SKM-1 (cell line): ENCODE results near the gene TMF1.
A peak's percentile ranks its signal among the peaks of the same experiment; 100 is the strongest.

ENCODE experiments used
- DNase-seq: peaks from one replicate; lab custom pipeline; 2025; ENCODE audit not compliant: unreplicated experiment; lab: John Stamatoyannopoulos, UW

Gene TMF1

GRCh38 chr3:69014022-69014580, 38.0 kb downstream of the TMF1 start:
- no peak for DNase-seq

- peak; percentile 28 for DNase-seq
Measured at GRCh38 chr3:69013253-69014021, 38.7 kb downstream of the TMF1 start, which contains the start of gene EOGT. Gene EOGT (minus strand): TSS chr3:69013684. CDS start chr3:69009846, 3,838 bp downstream.

- no peak for DNase-seq
Measured at GRCh38 chr3:69012800-69013252, 39.3 kb downstream of the TMF1 start.

- no peak for DNase-seq
Measured at GRCh38 chr3:69012100-69012799, 39.9 kb downstream of the TMF1 start.

GRCh38 chr3:69011096-69011730, 40.9 kb downstream of the TMF1 start:
- DNase-seq: no peak

- DNase-seq: no peak
Measured at GRCh38 chr3:69009559-69010410, 42.3 kb downstream of the TMF1 start.

DNA sequence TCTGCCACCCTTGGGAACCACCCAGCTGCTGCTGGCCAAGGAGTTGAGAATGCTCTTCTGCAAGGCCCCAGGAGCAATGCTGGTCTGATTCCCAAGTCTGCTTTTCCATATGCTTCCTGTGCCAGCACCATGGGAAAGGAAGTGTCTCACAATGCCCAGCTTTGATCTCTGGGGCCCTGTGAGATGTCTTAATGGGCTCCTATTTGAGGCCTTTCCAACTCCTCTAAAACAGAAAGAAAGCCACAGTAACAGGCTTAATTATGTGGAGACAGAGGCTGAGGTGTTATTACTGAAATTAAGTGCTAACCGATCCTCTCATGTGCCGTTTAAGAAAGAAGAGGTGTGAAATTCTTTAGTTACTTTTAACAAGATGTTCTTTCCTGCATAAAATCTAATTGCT, 43.2 kb downstream of the TMF1 start:
- no peak for DNase-seq

- DNase-seq: no peak
Measured at GRCh38 chr3:69005791-69006482, 46.2 kb downstream of the TMF1 start.

GRCh38 chr3:69005071-69005790, 46.9 kb downstream of the TMF1 start:
- DNase-seq: no peak

- no peak for DNase-seq
Measured at GRCh38 chr3:69004138-69004537, 48.0 kb downstream of the TMF1 start.

- no peak for DNase-seq
Measured at GRCh38 chr3:68999605-69000004, 52.5 kb downstream of the TMF1 start.

- no peak for DNase-seq
Measured at GRCh38 chr3:68999158-68999557, 53.0 kb downstream of the TMF1 start.

- no peak for DNase-seq
Measured at GRCh38 chr3:68997887-68998286, 54.2 kb downstream of the TMF1 start.

DNA sequence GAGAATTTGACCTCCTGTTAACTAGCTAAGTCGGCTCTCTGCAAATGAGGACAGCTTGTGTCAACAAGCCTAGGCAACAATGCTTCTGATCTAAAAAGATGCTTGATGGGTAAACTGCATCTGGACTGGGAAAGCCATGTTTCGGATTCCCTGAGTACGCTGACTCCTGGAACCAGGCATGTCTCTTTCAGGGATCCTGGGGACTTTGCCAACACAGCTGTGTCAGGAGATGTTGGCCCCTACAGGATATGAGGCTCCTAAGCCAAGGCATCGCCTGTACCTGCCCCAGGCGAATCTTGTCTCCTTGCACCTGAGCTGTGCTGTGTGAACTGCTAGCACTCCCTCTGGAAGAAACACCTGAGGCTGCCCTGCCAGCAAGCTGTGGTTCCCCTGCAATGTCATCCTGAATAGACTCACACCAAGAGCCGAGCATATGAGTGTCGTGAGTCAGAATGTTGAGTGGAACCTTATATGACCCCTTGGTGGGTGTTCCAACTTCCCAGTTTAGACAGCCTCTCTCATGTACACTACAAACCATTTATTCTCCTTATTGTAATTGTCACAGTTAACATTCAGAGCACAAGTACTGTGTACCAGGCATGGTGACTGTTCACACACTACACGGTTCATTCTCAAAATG, 55.7 kb downstream of the TMF1 start:
- DNase-seq: no peak

DNA sequence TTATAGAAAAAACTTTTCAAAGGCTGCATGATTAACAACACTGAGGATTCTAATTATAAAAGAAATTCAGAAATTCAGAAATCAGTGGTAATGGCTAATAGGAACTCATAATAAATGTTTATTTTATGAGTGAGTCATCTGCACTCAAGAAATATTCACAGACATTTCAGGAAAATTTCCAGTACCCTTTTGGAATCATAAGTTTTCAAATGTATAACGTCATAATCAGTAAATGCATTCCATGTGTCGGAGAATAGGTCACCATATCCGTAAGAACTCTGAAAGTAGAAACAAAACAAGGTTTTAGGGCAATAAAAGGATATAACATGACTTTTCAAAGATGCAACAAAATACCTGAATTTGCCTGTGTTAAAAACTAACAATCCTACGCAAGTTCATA, 63.4 kb downstream of the TMF1 start:
- DNase-seq: no peak

GRCh38 chr3:68987322-68987721, 64.8 kb downstream of the TMF1 start:
- DNase-seq: no peak

- no peak for DNase-seq
Measured at GRCh38 chr3:68986496-68987208, 65.5 kb downstream of the TMF1 start.

GRCh38 chr3:68985146-68985790, 66.9 kb downstream of the TMF1 start:
- no peak for DNase-seq
